NCI-H1436 treated with DMSO at 0.1 percent for 48 hours (cell line): ENCODE measurements around the gene USP7.
"Not testable (repeated sequence)": the region's sequence is repeated elsewhere in the genome, so short reads cannot be mapped to it uniquely, and the experiment has no call there.

Experiments used
- DNase-seq: peaks from one replicate; lab custom pipeline; 2025; lab: John Stamatoyannopoulos, UW

Gene USP7

GRCh38 chr16:8963821-8964441 lies at the start of gene USP7:
TSS of gene USP7 (minus strand) at chr16:8963906. CDS start at chr16:8963285, 621 bp downstream.
- DNase-seq: peak; percentile 18

GRCh38 chr16:9013508-9013864 lies 49.8 kb upstream of the USP7 start:
- no peak for DNase-seq

GRCh38 chr16:9012848-9013507 lies 49.3 kb upstream of the USP7 start:
- no peak for DNase-seq

GRCh38 chr16:9012330-9012729 lies 48.6 kb upstream of the USP7 start:
- no peak for DNase-seq

- DNase-seq: no peak
Measured at GRCh38 chr16:9008601-9009260, 45.0 kb upstream of the USP7 start.

- DNase-seq: no peak
Measured at GRCh38 chr16:9007177-9007794, 43.6 kb upstream of the USP7 start.

- DNase-seq: no peak
Measured at GRCh38 chr16:9004183-9004582, 40.5 kb upstream of the USP7 start.

GRCh38 chr16:9003763-9004162 lies 40.1 kb upstream of the USP7 start:
- no peak for DNase-seq

- DNase-seq: no peak
Measured at GRCh38 chr16:9003322-9003721, 39.6 kb upstream of the USP7 start.

GRCh38 chr16:9002042-9002441 lies 38.3 kb upstream of the USP7 start:
- DNase-seq: no peak

GRCh38 chr16:9000664-9001063 lies 37.0 kb upstream of the USP7 start:
- no peak for DNase-seq

- DNase-seq: no peak
Measured at GRCh38 chr16:8999800-9000199, 36.1 kb upstream of the USP7 start.

GRCh38 chr16:8998108-8998507 lies 34.4 kb upstream of the USP7 start:
- DNase-seq: no peak

- no peak for DNase-seq
Measured at GRCh38 chr16:8996891-8997290, 33.2 kb upstream of the USP7 start.

GRCh38 chr16:8990445-8990844 lies 26.7 kb upstream of the USP7 start:
- DNase-seq: no peak

GRCh38 chr16:8989099-8989878 lies 25.6 kb upstream of the USP7 start:
- no peak for DNase-seq

GRCh38 chr16:8986818-8987191 lies 23.1 kb upstream of the USP7 start:
- DNase-seq: no peak

GRCh38 chr16:8986111-8986510 lies 22.4 kb upstream of the USP7 start:
- DNase-seq: no peak

- DNase-seq: no peak
Measured at GRCh38 chr16:8982816-8983215, 19.1 kb upstream of the USP7 start.

- not testable (repeated sequence) for DNase-seq
Measured at GRCh38 chr16:8981901-8982300, 18.2 kb upstream of the USP7 start.

GRCh38 chr16:8976189-8976588 lies 12.5 kb upstream of the USP7 start:
- DNase-seq: not testable (repeated sequence)

- DNase-seq: no peak
Measured at GRCh38 chr16:8975039-8975438, 11.3 kb upstream of the USP7 start.
